PFSK-1 (cell line): ENCODE results near the gene C16orf92.

Experiments used
- POLR2AphosphoS5 ChIP-seq: IDR thresholded peaks from 2 replicates; pipeline ENCODE4 v1.6.1; 2012; ENCODE audit warnings: low read depth, mild to moderate bottlenecking, control low read depth, low read length, moderate library complexity
- REST ChIP-seq, 2 experiments: IDR thresholded peaks; 2 replicates each; pipeline versions ENCODE4 v1.6.1 to v1.8.0; 2011 to 2012; ENCODE audit warnings: low read depth in 2 of 2, low read length in 2 of 2, control low read depth in 1 of 2, inconsistent platforms in 1 of 2, mild to moderate bottlenecking in 1 of 2, moderate library complexity in 1 of 2; ENCODE audit not compliant: insufficient read depth in 1 of 2
- SIN3A ChIP-seq: IDR thresholded peaks from 2 replicates; pipeline ENCODE4 v1.6.1; 2012; ENCODE audit warnings: mild to moderate bottlenecking, low read length, moderate library complexity, borderline replicate concordance; ENCODE audit not compliant: insufficient read depth

- TF ChIP-seq SIN3A (no peak), POLR2AphosphoS5 (no peak), REST (IDR thresholded peaks at IDR 0.05; ENCODE audit: insufficient read depth in 1 of 2, low read depth in 2 of 2, low read length in 2 of 2) (no peak)
Observed at GRCh38 chr16:30005341-30006094, 17.5 kb upstream of the C16orf92 start.
